ENCODE data around the gene VCAN. TPM values are rescaled to one million over a fixed set of nuclear protein-coding genes. Genes with fewer than 3 reads are reported as not detected.
A peak's percentile ranks its signal among the peaks of the same experiment; 100 is the strongest.

The VCAN gene
- total RNA-seq, 1 experiment from 2014 or later, result 31.4 TPM

- Mint-ChIP-seq H3K4me3 (ENCODE audit: low read depth, unreplicated experiment) (no peak overlapping the region), H3K27ac (ENCODE audit: unreplicated experiment) (peak overlapping the region; percentile 20), H3K4me1 (ENCODE audit: low read depth, unreplicated experiment) (peaks cover 16% of the 10 kb centered on the region), H3K9me3 (ENCODE audit: low read depth, unreplicated experiment) (no peaks in the 10 kb centered on the region), H3K27me3 (ENCODE audit: unreplicated experiment) (no peaks in the 10 kb centered on the region), H3K36me3 (ENCODE audit: insufficient read depth, unreplicated experiment) (peaks cover 5% of the 10 kb centered on the region)
- CTCF ChIA-PET, result interaction anchor here (0.6 to 1.3 kb wide), 2 partner anchors 19 to 1049 kb away, joined by 3 to 5 read pairs; no protein-coding TSS in a partner anchor
- no peak for DNase-seq
- TF ChIP-seq CTCF (IDR thresholded peaks at IDR 0.05; ENCODE audit: unreplicated experiment), result no peak
- no TSS peak for BruUV-seq (replicated peaks)
- intact Hi-C loops (cut with micrococcal nuclease; ENCODE audit: unreplicated experiment), result no loop called here
Observed at GRCh38 chr5:83494666-83495065, 23.1 kb downstream of the VCAN start.

- H3K27ac Mint-ChIP-seq (ENCODE audit: unreplicated experiment), result no peak overlapping the region
- CTCF ChIA-PET, result no interaction called here
- TF ChIP-seq CTCF (IDR thresholded peaks at IDR 0.05; ENCODE audit: unreplicated experiment), result no peak
- H3K36me3 Mint-ChIP-seq (ENCODE audit: insufficient read depth, unreplicated experiment), result peaks cover 5% of the 10 kb centered on the region
- no TSS peak for BruUV-seq (replicated peaks)
- DNase-seq, result no peak
- no peaks in the 10 kb centered on the region for H3K9me3 Mint-ChIP-seq (ENCODE audit: low read depth, unreplicated experiment)
- H3K4me3 Mint-ChIP-seq (ENCODE audit: low read depth, unreplicated experiment), result no peak overlapping the region
- intact Hi-C loops (cut with micrococcal nuclease; ENCODE audit: unreplicated experiment), result no loop called here
- peaks cover 16% of the 10 kb centered on the region for H3K4me1 Mint-ChIP-seq (ENCODE audit: low read depth, unreplicated experiment)
- no peaks in the 10 kb centered on the region for H3K27me3 Mint-ChIP-seq (ENCODE audit: unreplicated experiment)
Observed at GRCh38 chr5:83496626-83497025, 25.1 kb downstream of the VCAN start.

GRCh38 chr5:83498585-83498984 is 27.0 kb downstream of the VCAN start:
- TF ChIP-seq CTCF (IDR thresholded peaks at IDR 0.05; ENCODE audit: unreplicated experiment), result no peak
- H3K4me1 Mint-ChIP-seq (ENCODE audit: low read depth, unreplicated experiment), result peaks cover 11% of the 10 kb centered on the region
- H3K27ac Mint-ChIP-seq (ENCODE audit: unreplicated experiment), result no peak overlapping the region
- H3K9me3 Mint-ChIP-seq (ENCODE audit: low read depth, unreplicated experiment), result no peaks in the 10 kb centered on the region
- CTCF ChIA-PET, result no interaction called here
- no peak for DNase-seq
- H3K36me3 Mint-ChIP-seq (ENCODE audit: insufficient read depth, unreplicated experiment), result peaks cover 5% of the 10 kb centered on the region
- intact Hi-C loops (cut with micrococcal nuclease; ENCODE audit: unreplicated experiment), result no loop called here
- H3K4me3 Mint-ChIP-seq (ENCODE audit: low read depth, unreplicated experiment), result no peak overlapping the region
- no TSS peak for BruUV-seq (replicated peaks)
- H3K27me3 Mint-ChIP-seq (ENCODE audit: unreplicated experiment), result no peaks in the 10 kb centered on the region

- Mint-ChIP-seq H3K36me3 (ENCODE audit: insufficient read depth, unreplicated experiment) (no peaks in the 10 kb centered on the region), H3K9me3 (ENCODE audit: low read depth, unreplicated experiment) (peaks cover 4% of the 10 kb centered on the region), H3K4me3 (ENCODE audit: low read depth, unreplicated experiment) (no peak overlapping the region), H3K4me1 (ENCODE audit: low read depth, unreplicated experiment) (peaks cover 2% of the 10 kb centered on the region), H3K27ac (ENCODE audit: unreplicated experiment) (no peak overlapping the region), H3K27me3 (ENCODE audit: unreplicated experiment) (no peaks in the 10 kb centered on the region)
- intact Hi-C loops (cut with micrococcal nuclease; ENCODE audit: unreplicated experiment), result no loop called here
- DNase-seq, result no peak
- CTCF ChIA-PET, result interaction anchor here (0.7 to 1.2 kb wide), 2 partner anchors 14 to 908 kb away, joined by 3 read pairs; no protein-coding TSS in a partner anchor
- no TSS peak for BruUV-seq (replicated peaks)
- TF ChIP-seq CTCF (IDR thresholded peaks at IDR 0.05; ENCODE audit: unreplicated experiment), result no peak
Observed at GRCh38 chr5:83503662-83504061, 32.1 kb downstream of the VCAN start.
